ENCODE results near the gene TTYH1. TPM values are rescaled to one million over a fixed set of nuclear protein-coding genes. Genes with fewer than 3 reads are reported as not detected.
A peak's percentile ranks its signal among the peaks of the same experiment; 100 is the strongest.

TTYH1 gene
- total RNA-seq, 2 experiments from 2014 or later, result 0.53 to 0.68 TPM

DNA sequence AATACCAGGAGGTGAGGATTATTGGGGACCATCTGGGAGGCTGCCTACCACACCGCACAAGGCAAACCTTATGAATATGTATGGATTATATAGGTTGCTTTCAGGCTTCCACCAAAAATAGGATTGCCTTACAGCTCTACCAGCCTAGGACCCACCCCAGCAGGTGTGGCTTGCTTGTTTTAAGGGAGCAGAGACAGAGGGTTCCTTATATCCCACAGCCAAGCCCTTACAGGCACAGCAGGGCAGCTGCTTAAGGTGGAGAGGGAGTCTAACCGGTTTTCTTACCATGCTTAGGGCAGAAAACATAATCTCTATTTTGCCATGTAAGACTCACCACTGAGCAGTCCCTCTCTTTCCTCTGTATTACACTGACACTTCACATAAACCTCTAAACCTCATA is 16.1 kb upstream of the TTYH1 start:
- peaks cover 4% of the 10 kb centered on the region for H3K27me3 Mint-ChIP-seq
- no peaks in the 10 kb centered on the region for H3K9me3 Mint-ChIP-seq
- H3K4me1 Mint-ChIP-seq, result no peaks in the 10 kb centered on the region
- H3K27ac Mint-ChIP-seq, result no peak overlapping the region
- DNase-seq, result no peak
- H3K36me3 Mint-ChIP-seq (ENCODE audit: low read depth), result no peaks in the 10 kb centered on the region
- ChIA-PET CTCF (interaction anchor here (0.6 kb wide), 1 partner anchor 63 kb away, joined by 3 read pairs; no protein-coding TSS in a partner anchor), POLR2A (no interaction called here)
- no peak overlapping the region for H3K4me3 Mint-ChIP-seq

DNA sequence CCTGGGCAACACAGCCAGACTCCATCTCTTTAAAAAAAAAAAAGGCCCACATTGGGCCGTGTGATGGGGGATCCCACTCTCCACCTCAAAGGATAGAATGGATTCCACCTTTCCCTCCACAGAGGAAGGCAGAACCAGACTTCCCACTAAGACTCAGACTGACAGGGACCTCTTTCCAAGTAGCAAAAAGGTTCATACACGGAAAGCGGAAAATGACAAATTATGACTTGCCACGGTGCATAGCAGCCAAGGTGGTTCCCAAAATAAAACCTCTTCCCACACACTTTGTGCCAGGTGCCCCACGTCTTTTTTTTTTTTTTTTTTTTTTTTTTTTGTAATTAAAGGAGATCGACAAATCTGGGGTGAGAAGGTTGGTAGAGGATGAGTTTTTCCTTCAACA is 14.4 kb upstream of the TTYH1 start:
- no peak overlapping the region for H3K27ac Mint-ChIP-seq
- H3K36me3 Mint-ChIP-seq (ENCODE audit: low read depth), result no peaks in the 10 kb centered on the region
- ChIA-PET CTCF (no interaction called here), POLR2A (no interaction called here)
- DNase-seq, result no peak
- no peaks in the 10 kb centered on the region for H3K4me1 Mint-ChIP-seq
- peaks cover 4% of the 10 kb centered on the region for H3K27me3 Mint-ChIP-seq
- H3K9me3 Mint-ChIP-seq, result no peaks in the 10 kb centered on the region
- H3K4me3 Mint-ChIP-seq, result no peak overlapping the region

DNA sequence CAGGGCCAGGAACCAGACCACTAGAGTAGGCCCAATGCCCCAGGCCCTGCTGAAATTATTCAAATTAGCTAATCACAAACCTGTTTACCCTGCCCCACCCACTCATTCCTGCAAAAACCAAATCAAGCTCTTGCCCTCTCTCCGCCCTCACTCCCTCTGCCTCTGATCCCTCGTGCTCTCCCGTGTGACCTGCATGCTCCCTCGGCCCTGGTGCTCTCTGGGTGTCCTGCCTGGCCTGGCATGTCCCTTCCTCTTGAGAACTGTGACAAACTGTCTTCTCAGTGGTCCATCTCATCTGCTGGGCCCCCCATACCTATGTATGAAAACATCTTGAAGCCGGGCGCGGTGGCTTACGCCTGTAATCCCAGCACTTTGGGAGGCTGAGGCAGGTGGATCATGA is 12.2 kb upstream of the TTYH1 start:
- CTCF ChIA-PET, result interaction anchor here (0.8 kb wide), 1 partner anchor 13 kb away, joined by 3 read pairs; no protein-coding TSS in a partner anchor

DNA sequence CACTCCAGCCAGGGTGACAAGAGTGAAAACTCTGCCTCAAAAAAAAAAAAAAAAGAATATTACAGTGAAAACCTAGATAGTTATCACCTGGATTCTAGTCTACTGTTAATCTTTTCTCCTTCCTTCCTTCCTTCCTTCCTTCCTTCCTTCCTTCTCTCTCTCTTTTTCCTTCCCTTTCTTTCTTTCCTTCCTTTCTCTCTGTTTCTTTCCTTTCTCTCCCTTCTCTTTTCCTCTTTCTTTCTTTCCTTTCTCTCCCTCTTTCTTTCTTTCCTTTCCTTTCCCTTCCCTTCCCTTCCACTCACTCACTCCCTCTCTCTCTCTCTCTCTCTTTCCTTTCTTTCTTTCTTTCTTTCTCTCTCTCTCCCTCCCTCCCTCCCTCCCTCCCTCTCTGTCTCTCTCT is 9.6 kb upstream of the TTYH1 start:
- Mint-ChIP-seq H3K4me3 (no peak overlapping the region), H3K27me3 (peaks cover 4% of the 10 kb centered on the region), H3K9me3 (peaks cover 15% of the 10 kb centered on the region), H3K4me1 (no peaks in the 10 kb centered on the region), H3K36me3 (ENCODE audit: low read depth) (peaks cover 9% of the 10 kb centered on the region), H3K27ac (no peak overlapping the region)
- DNase-seq, result no peak
- POLR2A ChIA-PET, result no interaction called here
- CTCF ChIA-PET, result interaction anchor here (0.6 kb wide), 1 partner anchor 75 kb away, joined by 4 read pairs; no protein-coding TSS in a partner anchor

More for the DNA sequence above, 12.2 kb upstream of the TTYH1 start:
- Mint-ChIP-seq H3K4me1 (no peaks in the 10 kb centered on the region), H3K27ac (no peak overlapping the region), H3K36me3 (ENCODE audit: low read depth) (peaks cover 6% of the 10 kb centered on the region), H3K27me3 (peaks cover 4% of the 10 kb centered on the region), H3K9me3 (peaks cover 8% of the 10 kb centered on the region), H3K4me3 (no peak overlapping the region)
- POLR2A ChIA-PET, result no interaction called here
- DNase-seq, result no peak

DNA sequence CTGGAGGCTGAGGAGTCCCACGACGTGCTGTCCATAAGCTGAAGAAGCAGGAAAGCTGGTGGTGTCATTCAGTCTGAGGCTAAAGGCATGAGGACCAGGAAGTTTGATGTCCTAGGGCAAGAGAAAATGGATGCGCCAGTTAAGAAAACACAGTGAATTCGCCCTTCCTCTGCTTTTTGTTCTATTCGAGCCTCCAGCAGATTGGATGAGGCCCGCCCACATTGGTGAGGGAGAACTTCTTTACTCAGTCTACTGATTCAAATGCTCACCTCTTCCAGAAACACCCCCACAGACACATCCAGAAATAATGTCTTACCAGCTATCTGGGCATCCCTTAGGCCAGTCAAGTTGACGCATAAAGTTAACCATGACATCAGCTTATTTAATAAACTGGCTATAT is 7.5 kb upstream of the TTYH1 start:
- Mint-ChIP-seq H3K36me3 (ENCODE audit: low read depth) (peaks cover 9% of the 10 kb centered on the region), H3K27me3 (peaks cover 7% of the 10 kb centered on the region), H3K27ac (peak overlapping the region; percentile 40), H3K9me3 (peaks cover 15% of the 10 kb centered on the region), H3K4me1 (no peaks in the 10 kb centered on the region), H3K4me3 (no peak overlapping the region)
- CTCF ChIA-PET, result no interaction called here
- no peak for DNase-seq
- POLR2A ChIA-PET, result no interaction called here

DNA sequence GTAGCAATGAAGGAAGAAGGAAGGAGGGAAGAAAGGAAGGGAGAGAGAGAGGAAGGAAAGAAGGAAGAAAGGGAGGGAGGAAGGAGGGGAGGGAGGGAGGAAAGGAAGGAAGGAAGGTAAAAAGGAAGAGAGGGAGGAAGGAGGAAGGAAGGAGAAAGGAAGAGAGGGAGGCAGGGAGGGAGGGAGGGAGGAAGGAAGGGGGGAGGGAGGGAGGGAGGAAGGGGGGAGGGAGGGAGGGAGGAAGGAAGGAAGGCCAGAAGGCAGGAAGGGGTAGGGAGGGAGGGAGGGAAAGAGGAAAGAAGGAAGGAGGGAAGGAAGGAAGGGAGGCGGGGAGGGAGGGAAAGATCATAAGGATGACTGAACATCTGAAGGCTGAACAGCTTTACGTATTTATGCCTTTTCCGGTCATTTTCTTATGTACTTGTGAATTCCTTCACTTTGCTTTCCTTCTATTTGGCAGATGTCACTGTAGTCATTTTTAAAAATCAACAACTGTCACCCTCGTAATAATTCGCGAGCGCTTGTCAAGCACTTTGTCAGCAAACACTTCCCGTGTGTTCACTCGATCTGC is 6.7 kb upstream of the TTYH1 start:
- ChIA-PET POLR2A (no interaction called here), CTCF (no interaction called here)
- DNase-seq, result no peak
- Mint-ChIP-seq H3K4me3 (no peak overlapping the region), H3K36me3 (ENCODE audit: low read depth) (peaks cover 11% of the 10 kb centered on the region), H3K27ac (peak overlapping the region; percentile 40), H3K27me3 (peaks cover 8% of the 10 kb centered on the region), H3K4me1 (no peaks in the 10 kb centered on the region), H3K9me3 (peaks cover 17% of the 10 kb centered on the region)

DNA sequence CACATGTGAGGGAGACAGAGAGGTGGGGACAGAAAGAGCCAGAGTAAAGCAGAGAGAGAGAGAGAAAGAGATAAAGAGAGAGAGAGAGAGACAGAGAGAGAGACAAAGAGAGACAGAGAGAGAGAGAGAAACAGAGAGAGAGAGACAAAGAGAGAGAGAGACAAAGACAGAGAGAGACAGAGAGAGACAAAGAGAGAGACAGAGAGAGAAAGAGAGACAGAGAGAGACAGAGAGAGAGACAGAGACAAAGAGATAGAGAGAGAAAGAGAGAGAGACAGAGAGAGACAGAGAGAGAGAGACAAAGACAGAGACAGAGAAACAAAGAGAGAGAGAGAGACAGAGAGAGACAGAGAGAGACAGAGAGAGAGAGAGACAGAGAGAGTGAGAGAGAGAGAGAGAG is 4.2 kb upstream of the TTYH1 start:
- H3K27me3 Mint-ChIP-seq, result peaks cover 24% of the 10 kb centered on the region
- ChIA-PET POLR2A (no interaction called here), CTCF (no interaction called here)
- peaks cover 27% of the 10 kb centered on the region for H3K9me3 Mint-ChIP-seq
- no peak overlapping the region for H3K4me3 Mint-ChIP-seq
- no peak overlapping the region for H3K27ac Mint-ChIP-seq
- peaks cover 16% of the 10 kb centered on the region for H3K36me3 Mint-ChIP-seq (ENCODE audit: low read depth)
- DNase-seq, result no peak
- peaks cover 4% of the 10 kb centered on the region for H3K4me1 Mint-ChIP-seq

DNA sequence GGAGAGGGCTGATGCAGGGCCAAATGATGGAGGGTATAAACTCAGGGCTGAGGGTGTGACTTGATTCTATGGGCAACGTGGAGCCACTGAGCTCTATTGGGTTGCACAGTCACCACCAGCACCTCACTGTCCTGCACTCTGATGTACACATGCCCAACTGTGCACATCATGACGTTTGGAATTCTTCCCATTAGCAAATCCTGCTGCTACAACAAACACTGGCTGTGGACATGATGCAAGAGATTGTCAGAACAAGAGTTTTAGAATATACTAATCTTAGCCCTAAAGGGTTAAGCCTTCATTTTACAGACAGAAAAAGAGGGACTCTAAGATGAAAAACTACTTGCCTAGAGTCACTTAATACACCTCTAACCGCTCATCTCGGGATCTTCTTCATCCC is 2.4 kb upstream of the TTYH1 start:
- H3K27me3 Mint-ChIP-seq, result peaks cover 35% of the 10 kb centered on the region
- H3K9me3 Mint-ChIP-seq, result peaks cover 25% of the 10 kb centered on the region
- no peak overlapping the region for H3K27ac Mint-ChIP-seq
- no peak overlapping the region for H3K4me3 Mint-ChIP-seq
- CTCF ChIA-PET, result no interaction called here
- H3K36me3 Mint-ChIP-seq (ENCODE audit: low read depth), result peaks cover 16% of the 10 kb centered on the region
- POLR2A ChIA-PET, result no interaction called here
- no peak for DNase-seq
- H3K4me1 Mint-ChIP-seq, result peaks cover 13% of the 10 kb centered on the region

DNA sequence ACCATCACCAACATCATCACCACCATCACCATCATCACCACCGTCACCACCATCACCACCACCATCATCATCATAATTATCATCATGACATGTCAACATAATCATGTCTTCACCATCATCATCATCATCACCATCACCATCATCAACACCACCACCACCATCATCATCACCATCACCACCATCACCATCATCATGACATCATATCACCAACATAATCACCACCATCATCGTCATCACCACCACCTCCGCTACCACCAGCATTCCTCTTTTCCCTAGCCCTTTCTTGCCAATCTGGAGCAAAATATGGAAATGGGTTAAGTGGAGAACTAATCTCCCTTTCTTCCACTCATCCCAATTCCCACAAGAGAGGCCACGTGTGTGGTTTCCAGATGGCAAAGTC is 1.1 kb upstream of the TTYH1 start:
- peaks cover 18% of the 10 kb centered on the region for H3K9me3 Mint-ChIP-seq
- POLR2A ChIA-PET, result no interaction called here
- H3K27me3 Mint-ChIP-seq, result peaks cover 35% of the 10 kb centered on the region
- H3K27ac Mint-ChIP-seq, result peak overlapping the region; percentile 57
- H3K36me3 Mint-ChIP-seq (ENCODE audit: low read depth), result peaks cover 13% of the 10 kb centered on the region
- H3K4me1 Mint-ChIP-seq, result peaks cover 19% of the 10 kb centered on the region
- DNase-seq, result no peak
- no peak overlapping the region for H3K4me3 Mint-ChIP-seq
- CTCF ChIA-PET, result no interaction called here

DNA sequence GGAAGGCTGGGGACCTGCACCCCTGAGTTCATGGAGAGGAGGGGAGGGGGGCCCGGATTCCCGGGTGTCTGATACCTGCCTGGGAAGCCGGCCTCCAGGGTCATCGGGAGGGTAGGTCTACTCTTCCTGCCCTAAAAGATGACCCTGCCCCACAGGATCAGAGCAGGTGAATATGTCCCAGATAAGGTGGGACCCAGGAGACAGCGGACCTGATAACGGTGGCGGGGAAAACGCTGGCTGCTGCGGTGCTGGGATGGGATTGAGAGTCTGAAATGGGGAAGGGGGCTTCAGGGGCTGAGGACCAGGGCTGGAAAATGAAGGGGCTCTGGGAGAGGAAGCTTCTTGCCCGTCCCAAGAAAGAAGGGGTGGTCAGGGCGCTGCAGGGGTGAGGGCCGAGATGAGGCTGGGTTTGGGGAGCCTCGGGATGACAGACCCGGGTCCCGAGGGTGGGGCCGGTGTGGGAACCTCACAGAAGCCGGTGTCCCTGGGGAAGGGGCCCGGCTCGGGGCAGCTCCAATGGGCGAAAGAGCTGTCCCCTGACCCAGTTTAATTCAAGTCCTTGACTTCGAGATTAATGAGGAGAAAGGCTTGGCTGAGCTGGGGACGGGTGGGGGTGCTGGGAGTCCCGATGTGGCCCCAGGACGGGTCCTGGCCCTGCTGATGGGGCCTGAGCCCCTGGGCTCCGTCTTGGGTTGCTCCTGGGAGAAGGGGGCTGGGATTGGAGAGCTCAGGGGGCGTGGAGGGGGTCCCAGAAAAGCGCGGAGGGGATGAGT is 823 bp downstream of the TTYH1 start:
- DNase-seq, result no peak
- peaks cover 13% of the 10 kb centered on the region for H3K36me3 Mint-ChIP-seq (ENCODE audit: low read depth)
- POLR2A ChIA-PET, result interaction anchor here (0.7 kb wide), 1 partner anchor 215 kb away, joined by 3 read pairs; no protein-coding TSS in a partner anchor
- peaks cover 19% of the 10 kb centered on the region for H3K4me1 Mint-ChIP-seq
- CTCF ChIA-PET, result interaction anchor here (1.8 kb wide), 1 partner anchor 8 kb away, joined by 4 read pairs; no protein-coding TSS in a partner anchor
- no peak overlapping the region for H3K27ac Mint-ChIP-seq
- H3K9me3 Mint-ChIP-seq, result peaks cover 16% of the 10 kb centered on the region
- peaks cover 32% of the 10 kb centered on the region for H3K27me3 Mint-ChIP-seq
- H3K4me3 Mint-ChIP-seq, result no peak overlapping the region

DNA sequence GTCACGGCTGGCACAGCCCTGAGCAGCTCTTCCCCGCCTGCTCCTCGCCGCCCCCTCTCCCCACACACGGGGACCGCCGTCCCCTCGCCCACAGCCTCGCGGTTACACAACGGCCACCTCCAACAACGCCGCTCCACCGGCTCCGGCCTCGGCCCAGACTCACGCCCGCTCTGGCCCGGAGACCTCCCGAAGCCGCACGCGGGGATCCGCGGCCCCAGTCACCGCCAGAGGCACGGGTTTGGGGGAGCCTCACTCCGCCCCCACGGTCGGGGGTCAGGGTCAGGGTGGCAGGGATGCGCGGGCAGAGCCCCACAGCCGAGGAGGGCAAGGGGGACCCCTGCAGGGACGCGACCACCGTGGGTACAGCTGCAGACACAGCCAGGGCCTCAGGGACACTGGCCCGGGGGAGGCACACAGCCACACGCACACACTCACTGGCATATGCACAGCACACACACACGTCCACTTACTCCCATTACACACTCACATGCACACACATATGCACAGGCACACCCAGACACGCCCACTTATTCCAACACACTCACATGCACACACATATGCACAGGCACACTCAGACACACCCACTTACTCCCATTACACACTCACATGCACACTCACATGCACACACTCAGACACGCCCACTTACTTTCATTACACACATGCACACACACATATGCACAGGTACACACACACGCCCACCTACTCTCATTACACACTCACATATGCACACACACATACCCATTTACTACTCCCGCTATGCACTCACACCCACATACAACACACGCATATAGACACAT is 1.6 kb downstream of the TTYH1 start:
- H3K27ac Mint-ChIP-seq, result no peak overlapping the region
- CTCF ChIA-PET, result interaction anchor here (1.8 kb wide), 1 partner anchor 8 kb away, joined by 4 read pairs; no protein-coding TSS in a partner anchor

DNA sequence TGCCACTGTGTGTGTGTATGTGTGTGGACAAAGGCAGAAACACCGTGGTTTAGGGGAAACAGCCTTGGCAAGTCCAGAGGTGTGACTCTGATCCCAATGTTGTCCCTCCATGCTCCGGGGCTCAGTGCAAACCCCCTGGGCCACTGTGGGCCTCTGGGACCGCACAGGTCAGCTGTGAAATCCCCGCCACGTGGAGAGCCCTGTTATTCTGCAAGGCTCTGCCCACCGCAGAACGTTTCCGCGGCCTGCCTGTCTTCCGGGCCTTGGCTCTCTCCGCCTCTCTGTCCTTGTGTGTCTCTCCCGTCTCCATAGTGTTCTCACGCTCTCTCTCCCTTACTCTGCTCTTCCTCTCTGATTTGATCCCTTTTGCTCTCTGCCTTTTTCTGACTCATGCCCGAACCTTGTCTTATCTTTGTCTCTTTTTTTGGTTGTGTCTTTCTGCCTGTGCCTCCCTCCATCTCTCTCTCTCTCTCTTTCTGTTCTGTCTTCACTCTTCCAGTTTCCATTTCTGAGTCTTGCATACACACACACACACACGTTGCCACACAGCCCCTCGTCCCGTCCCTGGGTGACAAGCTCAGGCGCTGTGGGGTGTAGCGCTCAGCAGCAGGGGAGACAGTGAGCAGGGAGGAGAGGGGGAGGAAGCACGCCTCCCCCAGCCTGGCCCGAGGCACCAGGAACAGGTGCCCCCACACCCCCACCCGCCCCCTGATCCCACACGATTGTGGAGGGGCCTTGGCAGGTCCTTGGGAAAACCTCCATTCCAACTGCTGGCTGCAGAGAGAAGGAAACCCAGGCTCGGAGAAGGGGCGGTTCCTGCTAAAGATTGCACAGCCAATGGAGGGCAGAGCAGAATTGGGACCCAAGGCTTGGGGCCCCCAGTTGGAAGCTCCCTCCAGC is 3.0 kb downstream of the TTYH1 start:
- Mint-ChIP-seq H3K9me3 (peaks cover 16% of the 10 kb centered on the region), H3K27me3 (peaks cover 32% of the 10 kb centered on the region), H3K36me3 (ENCODE audit: low read depth) (peaks cover 13% of the 10 kb centered on the region), H3K4me1 (peaks cover 19% of the 10 kb centered on the region), H3K27ac (peak overlapping the region; percentile 60), H3K4me3 (peak overlapping the region; percentile 28)
- DNase-seq, result peak; percentile 63
- CTCF ChIA-PET, result no interaction called here
- POLR2A ChIA-PET, result no interaction called here

More for the DNA sequence above, 1.6 kb downstream of the TTYH1 start:
- POLR2A ChIA-PET, result no interaction called here
- H3K27me3 Mint-ChIP-seq, result peaks cover 32% of the 10 kb centered on the region
- no peak overlapping the region for H3K4me3 Mint-ChIP-seq
- peaks cover 13% of the 10 kb centered on the region for H3K36me3 Mint-ChIP-seq (ENCODE audit: low read depth)
- H3K4me1 Mint-ChIP-seq, result peaks cover 19% of the 10 kb centered on the region
- H3K9me3 Mint-ChIP-seq, result peaks cover 16% of the 10 kb centered on the region
- no peak for DNase-seq
